GM19193 (cell line): Measurements from ENCODE around the gene RTN4RL2.

Source experiments
- POLR2A ChIP-seq: IDR thresholded peaks from 4 replicates; pipeline ENCODE4 v1.6.1; 2011; ENCODE audit not compliant: insufficient read depth, insufficient read length; ENCODE audit errors: extremely low read depth

RTN4RL2 gene

GRCh38 chr11:57496109-57496820, 35.9 kb downstream of the RTN4RL2 start:
- no peak for TF ChIP-seq POLR2A

DNA sequence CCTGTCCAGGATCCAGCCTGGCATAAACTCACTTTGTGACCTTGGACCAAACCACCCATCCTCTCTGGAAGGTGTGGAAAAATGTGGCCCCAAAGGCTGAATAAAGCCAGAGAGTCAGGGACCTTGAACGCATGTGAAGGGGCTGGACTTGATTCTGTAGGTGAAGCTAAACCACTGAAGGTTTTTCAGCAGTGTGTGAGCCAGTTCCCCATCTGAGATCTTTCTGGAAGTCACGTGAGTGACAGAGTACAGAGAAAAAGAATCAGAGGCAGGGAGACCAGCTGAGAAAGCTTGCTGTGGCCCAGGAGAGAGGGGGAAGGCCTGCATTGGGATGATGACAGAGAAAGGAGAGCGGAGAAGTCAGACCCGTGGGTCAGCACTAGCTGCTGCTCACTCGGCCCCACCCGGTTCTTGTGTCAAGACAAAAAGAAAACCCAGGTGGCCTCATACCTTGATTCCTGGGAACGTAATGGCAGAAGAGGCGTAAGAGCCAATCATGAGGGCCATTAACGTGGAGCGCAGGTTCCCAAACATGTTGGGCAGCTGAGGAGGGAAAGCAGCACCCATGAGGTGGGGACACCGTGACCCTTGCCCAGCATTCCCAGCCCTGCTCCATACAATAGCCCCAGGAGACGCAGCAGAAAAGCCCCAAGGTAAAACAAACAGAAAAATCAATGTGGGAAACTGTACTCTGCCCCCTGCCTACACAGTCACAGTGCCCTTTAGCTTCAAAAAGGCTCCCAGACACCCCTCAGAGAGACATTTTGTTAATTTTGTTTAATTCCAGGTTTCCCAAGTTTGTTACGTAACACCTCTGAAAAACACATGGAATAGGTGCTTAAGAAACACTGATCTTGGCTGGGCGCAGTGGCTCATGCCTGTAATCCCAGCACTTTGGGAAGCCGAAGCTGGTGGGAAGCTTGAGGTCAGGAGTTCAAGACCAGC, 37.2 kb downstream of the RTN4RL2 start:
- no peak for TF ChIP-seq POLR2A

DNA sequence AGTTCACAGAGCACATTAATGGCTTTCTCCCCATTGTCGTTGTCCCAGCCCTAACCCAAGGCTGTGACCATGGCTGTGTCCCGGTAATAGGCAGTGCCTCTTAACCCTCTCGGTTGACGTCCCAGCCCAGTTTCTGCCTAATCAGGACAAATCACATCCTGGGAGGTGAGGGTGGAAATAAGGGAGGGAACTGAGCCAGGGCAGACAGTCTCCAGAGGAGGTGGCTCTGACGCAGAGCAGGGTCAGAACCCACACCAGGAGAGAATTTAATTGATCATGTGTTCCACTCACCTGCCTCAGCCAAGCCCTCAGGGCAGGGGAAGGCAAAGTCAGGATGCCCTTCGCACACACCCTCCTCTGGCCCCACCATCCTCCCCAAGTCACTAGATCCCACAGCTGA, 38.2 kb downstream of the RTN4RL2 start:
- TF ChIP-seq POLR2A, result no peak

GRCh38 chr11:57499413-57499982, 39.2 kb downstream of the RTN4RL2 start:
- TF ChIP-seq POLR2A, result no peak

- TF ChIP-seq POLR2A, result no peak
Observed at GRCh38 chr11:57499983-57500461, 39.7 kb downstream of the RTN4RL2 start.

- TF ChIP-seq POLR2A, result no peak
Observed at GRCh38 chr11:57500515-57500914, 40.2 kb downstream of the RTN4RL2 start.

GRCh38 chr11:57500926-57501325, 40.6 kb downstream of the RTN4RL2 start:
- TF ChIP-seq POLR2A, result no peak

DNA sequence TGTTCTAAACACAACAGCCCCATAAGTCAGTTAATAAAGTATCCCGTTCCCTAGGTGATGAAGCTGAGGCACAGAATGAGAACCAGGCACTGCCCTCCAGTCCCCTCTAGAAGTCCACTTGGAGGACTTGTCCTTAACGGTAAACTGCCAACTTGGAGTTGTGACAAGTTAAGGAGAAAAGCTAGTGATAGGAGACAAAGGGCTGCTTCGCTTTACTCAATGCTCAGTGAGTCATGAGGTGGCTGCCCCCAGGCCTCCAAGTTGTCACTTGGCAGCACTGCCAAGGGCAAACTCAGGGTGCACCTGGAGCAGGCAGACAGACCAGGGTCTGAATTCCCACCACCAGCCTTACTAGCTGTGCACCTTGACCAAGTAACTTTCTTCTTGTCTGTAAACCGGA, 41.6 kb downstream of the RTN4RL2 start:
- no peak for TF ChIP-seq POLR2A

- TF ChIP-seq POLR2A, result no peak
Observed at GRCh38 chr11:57502376-57502775, 42.0 kb downstream of the RTN4RL2 start.

- no peak for TF ChIP-seq POLR2A
Observed at GRCh38 chr11:57502870-57503269, 42.5 kb downstream of the RTN4RL2 start.

DNA sequence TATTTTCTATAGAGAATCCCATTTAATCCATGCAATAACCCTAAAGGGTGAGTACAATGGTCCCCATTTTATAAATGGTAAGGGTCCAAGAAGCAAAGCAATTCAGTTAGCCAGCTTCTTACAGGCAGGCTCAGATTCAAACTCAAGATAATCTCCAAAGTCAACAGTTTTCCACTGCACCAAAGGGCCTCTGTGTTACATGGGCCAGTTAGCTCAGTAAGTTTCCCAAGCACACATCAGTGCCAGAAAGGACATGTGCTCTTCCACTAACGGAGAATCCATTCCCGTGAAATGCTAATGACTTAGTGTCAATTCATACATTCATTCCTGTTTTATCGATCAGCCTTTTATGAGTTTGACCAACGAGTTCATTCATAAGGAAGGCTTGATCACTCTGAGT, 44.2 kb downstream of the RTN4RL2 start:
- TF ChIP-seq POLR2A, result no peak

DNA sequence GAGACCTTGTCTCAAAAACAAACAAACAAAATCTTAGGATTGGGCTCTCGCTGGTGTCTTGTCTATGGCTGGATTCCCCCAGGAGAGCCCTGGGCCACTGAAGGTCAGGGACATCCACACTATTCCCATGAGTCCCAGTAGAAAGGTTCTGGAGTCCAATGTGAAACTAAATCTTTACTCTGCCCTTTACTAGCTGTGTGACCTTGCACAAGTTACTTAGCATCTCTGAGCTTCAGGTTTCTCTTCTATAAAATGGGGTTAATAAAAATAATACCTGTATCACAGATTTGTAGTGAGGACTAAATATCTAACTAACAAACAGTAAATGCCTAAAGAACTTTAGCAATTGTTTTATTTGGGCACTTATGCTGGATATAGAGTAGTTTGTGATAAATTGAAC, 46.2 kb downstream of the RTN4RL2 start:
- no peak for TF ChIP-seq POLR2A

- TF ChIP-seq POLR2A, result no peak
Observed at GRCh38 chr11:57508341-57509170, 48.2 kb downstream of the RTN4RL2 start.

DNA sequence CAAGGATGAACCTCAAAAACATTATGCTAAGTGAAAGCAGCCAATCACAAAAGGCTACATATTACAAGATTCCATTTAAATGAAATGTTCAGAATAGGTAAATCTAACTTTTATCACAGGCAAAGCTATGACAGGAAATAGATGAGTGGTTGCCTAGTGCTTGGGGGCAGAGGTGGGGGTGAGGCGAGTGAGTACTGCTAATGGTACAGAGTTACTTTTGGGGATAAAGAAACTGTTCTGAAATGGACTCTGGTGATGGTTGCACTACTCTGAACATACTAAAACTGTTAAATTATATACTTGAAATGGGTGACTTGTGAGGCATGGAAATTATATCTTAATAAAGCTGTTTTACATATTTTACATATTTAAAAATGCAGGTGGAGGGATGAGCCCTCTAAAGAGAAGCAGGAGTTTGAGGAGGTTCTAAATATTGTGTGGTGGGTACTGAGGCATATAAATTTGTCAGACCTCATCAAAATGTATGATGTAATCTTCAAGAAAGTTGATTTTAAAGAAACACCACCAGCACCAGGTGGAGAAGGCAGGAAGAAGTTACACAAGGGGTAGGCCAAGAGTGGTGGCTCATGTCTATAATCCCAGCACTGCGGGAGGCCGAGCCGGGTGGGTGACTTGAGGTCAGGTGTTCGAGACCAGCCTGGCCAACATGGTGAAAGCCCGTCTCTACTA, 51.6 kb downstream of the RTN4RL2 start:
- no peak for TF ChIP-seq POLR2A
